Amygdala (tissue), 56 donors: ENCODE results near the gene ZNF627.
"Not testable (repeated sequence)": the region's sequence is repeated elsewhere in the genome, so short reads cannot be mapped to it uniquely, and the experiment has no call there.

Experiments
- DNase-seq, 56 donors: peaks; one replicate each; lab custom pipeline; 2025; lab: John Stamatoyannopoulos, UW

Gene ZNF627

DNA sequence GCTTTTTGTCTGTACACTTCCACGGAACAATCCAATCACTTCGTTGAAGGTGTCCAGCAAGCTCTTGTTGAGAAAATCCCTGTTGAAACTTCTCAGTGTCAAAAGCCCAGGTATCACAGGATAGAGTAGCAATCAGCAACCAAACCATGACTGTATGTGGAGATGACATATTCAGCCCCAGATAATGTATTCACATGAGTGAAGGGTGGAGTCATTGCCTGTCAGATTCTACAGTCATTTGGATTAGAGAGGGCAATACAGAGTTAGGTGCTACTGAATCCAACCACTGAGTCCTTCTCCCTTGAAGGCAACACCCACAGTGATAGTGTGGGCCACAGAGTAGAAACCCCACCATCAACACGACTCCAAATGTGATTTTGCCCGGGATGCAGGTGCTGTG lies 23.3 kb downstream of the ZNF627 start:
- no peak for DNase-seq

DNA sequence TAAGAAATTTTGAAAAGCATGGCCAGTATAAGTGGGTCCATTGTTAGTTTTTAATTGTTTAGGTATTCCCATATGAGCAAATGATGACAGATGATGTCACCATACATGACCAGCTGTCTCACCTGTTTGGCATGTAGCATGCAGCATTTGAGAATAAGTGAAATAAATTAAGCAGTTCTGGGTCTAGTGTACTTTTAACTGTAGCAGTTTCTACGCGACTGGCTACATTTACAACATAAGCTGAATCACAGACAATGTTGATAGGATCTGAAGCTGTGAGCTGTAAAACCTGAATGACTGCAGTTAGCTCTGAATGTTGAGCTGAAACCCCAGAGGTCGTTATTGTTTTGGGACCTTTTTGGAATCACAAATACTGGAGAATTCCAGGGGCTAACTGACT lies 25.1 kb downstream of the ZNF627 start:
- DNase-seq = not testable (repeated sequence)

DNA sequence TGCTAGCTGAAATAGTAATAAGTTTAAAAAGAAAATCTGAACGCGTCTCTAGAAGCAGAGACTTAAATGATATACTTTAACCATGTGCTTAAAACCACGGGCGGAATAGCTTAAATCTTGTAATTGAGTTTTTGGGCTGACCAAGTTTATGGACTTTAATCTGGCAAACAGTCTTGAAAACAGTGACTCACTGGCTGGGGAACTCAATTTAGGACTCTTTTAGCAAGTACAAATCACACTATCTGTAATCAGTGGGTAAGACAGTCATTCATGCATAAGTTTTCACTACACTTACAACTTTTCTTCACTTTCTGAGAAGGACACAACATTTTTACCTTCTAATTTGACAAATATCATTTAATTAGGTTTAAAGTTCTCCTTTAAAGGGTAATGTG lies 26.8 kb downstream of the ZNF627 start:
- DNase-seq = no peak

DNA sequence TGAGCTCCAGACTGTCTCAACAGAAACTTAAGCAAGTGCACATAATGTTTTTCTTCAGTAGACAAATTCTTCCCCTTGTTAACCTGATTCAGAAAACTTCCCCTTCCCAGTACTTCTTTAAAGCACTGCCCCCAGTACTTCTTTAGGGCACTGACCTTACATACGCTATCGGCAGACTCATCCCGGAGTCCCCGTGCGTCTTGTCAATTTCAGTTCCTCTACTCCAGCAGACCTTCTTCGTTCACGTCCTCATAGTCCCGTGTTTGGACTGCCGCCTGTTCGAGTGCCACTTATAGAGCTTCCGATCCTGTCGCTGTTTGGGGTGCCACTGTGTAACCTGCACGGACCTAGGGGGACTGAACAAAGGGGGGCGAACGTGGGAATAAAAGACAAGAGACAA lies 29.0 kb downstream of the ZNF627 start:
- peak in 10 of 56 donors; percentile 0 to 18 (median 6) for DNase-seq

DNA sequence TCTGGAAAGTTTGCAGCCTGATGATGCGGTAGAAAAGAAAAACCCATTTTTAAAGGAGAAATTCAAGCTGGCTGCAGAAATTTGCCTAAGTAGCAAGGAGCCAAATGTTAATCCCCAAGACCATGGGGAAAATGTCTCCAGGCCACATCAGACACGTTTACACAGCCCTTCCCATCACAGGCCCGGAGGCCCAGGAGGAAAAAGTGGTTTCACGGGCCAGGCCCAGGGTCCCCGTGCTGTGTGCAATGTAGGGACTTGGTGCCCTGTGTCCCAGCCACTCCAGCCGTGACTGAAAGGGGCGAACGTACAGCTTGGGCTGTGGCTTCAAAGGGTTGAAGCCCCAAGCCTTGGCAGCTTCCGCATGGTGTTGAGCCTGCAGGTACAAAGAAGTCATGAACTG lies 35.9 kb downstream of the ZNF627 start:
- DNase-seq = no peak

DNA sequence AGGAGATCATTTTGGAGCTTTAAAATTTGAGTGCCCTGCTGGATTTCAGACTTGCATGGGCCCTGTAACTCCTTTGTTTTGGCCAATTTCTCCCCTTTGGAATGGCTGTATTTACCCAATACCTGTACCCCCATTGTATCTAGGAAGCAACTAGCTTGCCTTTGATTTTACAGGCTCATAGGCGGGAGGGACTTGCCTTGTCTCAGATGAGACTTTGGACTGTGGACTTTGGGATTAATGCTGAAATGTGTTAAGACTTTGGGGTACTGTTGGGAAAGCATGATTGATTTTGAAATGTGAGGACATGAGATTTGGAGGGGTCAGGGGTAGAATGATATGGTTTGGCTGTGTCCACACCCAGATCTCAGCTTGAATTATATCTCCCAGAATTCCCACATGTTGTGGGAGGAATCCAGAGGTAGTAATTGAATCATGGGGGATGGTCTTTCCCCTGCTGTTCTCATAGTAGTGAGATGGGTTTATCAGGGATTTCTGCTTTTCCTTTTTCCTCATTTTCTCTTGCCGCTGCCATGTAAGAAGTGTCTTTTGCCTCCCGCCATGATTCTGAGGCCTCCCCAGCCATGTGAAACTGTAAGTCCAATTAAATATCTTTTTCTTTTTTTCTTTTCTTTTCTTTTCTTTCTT lies 36.9 kb downstream of the ZNF627 start:
- DNase-seq = not testable (repeated sequence)

DNA sequence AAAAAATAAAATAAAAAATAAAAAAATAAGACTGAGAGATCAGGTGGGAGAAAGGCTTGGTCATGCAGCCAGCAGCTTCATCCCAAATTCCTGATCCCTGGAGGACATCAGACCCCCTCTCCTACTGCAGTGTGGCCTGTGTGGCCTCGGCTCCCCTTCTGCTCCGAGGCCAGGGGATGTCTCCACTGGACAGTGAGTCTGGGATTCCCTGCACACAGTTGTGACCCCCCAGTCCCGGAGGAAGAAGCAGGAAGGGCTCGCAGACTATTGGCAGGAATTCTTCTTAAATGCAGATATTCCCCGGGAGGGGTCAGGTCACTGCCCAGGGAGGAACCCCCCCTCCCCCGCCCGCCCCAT lies 41.9 kb downstream of the ZNF627 start:
- no peak for DNase-seq

DNA sequence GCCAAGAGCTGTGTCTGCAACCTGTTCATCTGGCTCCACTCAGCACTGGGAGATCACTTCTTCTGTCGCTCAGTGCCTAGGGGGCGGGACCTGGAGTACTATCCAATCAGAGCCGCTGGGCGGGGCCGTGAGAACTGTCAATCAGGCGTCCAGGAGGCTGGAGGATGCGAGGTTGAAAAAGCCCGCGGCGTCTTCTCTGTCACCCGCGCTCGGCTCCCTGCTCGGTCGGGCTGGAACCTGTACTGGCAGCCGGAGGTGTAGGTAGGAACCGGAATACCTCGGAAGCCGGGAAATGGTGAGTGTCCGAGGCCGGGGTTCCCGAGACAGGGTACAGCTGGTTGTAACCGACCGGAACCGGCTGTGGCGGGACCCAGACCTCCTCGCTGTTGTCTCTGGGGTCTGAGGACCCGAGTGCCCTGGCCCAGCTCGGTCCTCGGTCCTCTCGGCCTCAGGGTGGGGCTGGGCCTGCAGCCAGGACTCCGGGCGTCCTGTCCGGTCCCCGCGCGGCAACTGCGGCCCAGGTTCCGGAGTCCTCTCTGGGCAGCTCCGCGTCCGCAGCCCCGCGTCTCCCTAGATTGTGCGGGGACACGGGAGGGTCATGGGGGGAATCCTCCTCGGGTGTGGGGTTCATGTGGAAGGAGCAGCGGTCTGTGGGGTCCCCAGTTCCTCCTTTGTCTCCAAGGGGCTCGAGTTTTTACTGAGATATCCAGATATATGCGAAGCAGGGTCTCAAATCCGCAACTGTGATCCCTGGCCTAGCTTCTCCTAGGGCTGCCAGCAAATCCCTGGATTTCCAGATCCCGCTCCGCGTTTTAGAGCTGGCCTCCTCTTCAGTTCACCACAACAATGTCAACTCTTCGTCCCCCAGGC lies 42.6 kb downstream of the ZNF627 start:
- DNase-seq = peak; percentile 17 to 97 (median 82)

DNA sequence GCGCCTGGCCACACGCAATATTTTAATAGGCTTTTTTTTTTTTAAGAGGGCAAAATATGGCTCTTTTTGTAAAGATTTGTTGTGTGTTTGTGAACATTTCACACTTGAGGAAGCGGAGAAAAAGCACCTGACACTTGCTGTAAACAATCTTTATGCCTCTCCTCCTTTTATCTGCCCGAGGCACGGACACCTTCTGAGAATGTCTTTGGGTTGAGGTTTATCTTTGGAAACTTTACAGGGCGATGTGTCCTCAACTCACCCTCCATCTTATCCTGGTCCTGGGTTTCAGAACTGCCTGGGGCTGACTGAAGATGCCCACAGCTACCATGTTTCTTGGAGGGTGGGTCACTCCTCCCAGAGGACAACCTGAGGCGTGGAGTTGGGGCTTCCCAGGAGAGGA lies 44.0 kb downstream of the ZNF627 start:
- no peak for DNase-seq

DNA sequence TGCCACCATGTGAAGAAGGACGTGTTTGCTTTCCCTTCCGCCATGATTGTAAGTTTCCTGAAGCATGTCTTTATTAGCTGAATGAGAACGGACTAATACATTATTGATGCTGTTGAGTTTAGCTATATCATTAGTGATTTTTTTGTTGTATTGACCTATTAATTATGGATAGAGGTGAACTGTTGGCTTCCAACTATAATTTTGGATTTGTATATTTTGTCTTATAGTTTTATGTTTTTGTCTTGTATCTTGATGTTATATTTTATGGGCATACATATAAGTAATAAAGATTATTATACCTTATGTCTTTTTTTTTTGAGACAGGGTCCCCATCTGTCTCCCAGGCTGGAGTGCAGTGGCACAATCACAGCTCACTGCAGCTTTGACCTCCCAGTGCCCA lies 45.6 kb downstream of the ZNF627 start:
- DNase-seq = no peak

DNA sequence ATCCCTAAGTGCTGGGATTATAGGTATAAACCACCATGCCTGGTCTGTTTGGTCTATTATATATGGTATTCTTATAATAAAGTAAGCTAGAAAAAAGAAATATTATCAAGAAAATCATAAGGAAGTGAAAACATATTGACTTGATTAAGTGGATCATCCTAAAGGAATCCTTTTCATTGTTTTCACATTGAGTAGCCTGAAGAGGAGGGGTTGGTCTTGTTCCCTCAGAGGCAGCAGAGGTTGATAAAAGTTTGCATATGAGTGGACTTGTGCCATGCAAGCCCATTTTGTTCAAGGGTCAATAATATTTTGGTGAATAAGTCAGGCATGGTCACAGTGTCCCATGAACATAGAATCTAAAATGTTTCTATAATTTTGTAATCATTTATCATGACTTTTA lies 52.7 kb downstream of the ZNF627 start:
- no peak for DNase-seq

DNA sequence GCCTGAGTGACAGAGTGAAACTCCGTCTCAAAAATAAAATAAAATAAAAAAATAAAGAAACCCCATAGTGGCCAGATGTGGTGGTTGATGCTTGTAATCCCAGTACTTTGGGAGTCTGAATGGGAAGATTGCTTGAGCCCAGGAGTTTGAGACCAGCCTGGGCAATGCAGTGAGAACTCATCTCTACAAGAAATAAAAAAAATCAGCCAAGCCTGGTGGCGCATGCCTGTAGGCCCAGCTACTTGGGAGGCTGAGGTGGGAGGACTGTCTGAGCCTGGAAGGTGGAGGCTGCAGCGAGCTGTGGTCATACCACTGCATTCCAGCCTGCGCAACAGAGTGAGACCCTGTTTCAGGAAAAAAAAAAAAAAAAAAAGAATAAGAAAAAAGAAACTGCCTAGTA lies 53.8 kb downstream of the ZNF627 start:
- no peak for DNase-seq

DNA sequence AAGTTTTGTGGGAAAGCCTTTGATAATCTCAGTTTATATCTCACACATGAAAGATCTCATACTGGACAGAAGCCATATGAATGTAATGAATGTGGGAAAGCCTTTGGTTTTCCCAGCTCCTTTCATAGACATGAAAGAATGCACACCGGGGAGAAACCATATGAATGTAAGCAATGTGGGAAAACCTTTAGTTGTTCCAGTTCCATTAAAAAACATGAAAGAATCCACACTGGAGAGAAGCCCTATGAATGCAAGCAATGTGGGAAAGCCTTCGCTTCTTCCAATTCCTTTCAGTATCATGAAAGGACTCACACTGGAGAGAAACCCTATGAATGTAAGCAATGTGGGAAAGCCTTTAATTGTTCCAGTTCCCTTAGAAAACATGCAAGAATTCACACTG lies 54.8 kb downstream of the ZNF627 start:
- no peak for DNase-seq

DNA sequence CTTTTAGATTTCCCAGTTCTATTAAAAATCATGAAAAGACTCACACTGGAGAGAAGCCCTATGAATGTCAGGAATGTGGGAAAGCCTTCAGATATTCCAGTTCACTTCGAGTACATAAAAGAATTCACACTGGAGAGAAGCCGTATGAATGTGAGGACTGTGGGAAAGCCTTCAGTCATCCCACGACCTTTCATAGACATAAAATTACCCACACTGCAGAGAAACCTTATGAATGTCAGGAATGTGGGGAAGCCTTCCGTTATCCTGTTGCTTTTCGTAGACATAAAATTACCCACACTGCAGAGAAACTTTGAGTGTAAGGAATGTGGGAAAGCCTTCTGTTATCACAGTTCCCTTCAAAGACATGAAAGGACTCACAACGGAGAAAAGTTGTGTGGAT lies 55.2 kb downstream of the ZNF627 start:
- DNase-seq = no peak

DNA sequence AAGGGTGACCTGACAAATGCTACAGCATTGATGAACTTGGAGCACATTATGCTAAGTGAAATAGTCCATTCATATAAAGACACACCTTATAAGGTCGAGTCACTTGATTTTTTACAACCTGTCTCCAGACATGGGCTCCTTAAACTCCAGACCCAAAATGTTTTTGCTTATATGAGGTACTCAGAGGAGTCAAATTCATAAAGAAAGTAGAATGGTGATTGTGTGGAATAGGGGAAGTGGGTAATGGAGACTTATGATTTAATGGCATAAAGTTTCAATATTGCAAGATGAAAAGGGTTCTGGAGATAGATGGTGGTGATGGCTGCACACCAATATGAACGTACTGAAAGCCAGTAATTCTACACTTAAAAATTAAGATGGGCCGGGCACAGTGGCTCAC lies 59.3 kb downstream of the ZNF627 start:
- no peak for DNase-seq

DNA sequence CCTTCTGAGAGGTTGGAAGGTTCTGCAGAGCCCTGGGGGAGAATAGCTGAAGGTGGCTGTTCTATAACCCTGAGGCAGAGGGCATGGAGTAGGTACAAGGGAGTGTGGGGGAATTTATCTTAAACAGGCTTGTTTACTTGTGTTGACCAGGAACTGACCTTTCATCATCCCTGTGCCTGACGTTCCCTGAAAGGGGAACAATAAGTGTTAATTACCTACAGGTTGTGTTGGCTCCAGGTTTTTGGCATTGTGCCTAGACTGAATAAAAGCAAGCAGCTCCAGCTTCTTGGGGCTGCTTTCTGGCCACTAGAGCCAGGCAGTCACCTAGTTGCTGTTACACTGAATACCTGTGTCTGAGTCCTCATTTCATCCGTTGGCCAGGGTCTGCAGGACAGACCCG lies 60.0 kb downstream of the ZNF627 start:
- no peak for DNase-seq

DNA sequence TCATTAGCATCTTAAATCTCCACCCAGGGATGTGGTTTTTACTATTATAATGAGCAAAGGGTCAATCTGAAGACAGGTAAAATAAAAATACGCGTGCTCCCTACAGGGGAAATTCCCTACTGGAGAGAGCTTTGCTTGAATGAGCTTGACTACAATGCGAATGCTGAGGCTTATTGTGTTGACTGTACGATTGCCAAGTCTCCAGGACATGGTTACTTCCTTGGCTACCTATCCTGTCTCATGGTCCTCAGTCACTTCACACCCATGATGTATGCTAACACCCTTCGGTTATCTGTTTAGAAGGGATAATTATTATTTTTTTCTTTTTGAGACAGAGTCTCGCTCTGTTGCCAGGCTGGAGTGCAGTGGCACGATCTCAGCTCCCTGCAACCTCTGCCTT lies 61.7 kb downstream of the ZNF627 start:
- DNase-seq = no peak

DNA sequence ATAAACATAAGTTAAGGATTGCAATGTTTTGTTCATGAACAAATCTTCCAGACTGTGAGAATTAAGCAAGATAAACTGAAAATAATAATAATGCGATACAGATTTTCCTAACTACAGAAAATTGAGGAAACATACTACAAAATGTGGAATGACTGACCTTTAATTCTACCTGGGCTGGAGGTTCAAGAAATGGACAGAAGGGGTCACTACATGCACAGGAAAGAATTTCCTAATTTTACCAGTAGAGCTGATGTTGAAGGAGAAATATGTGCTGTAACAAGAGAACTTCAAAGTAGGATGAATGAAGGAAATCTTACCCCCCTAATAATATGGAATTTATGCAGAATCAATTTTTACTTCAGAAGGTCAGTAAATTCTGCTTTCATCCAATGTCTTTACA lies 62.3 kb downstream of the ZNF627 start:
- no peak for DNase-seq

DNA sequence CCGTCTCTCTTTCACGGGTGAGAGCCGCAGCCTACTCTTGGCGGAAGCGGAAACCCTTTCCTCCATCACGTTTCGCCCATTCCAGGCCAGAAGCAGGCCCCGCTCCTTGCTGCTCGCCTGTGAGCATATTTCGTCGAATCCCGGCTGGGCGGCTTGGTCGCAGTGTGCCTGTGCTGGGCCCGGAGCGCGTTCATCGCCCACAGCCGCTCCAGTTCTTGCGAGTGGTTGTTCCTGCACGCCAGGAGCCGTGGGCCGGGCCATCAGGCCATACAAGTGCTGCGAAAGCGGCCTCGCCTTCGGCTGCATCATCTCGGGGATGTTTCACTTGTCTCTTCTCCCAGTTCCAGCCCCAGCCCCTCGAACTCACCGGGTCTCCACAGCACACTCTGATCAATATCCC lies 65.0 kb downstream of the ZNF627 start:
- no peak for DNase-seq

DNA sequence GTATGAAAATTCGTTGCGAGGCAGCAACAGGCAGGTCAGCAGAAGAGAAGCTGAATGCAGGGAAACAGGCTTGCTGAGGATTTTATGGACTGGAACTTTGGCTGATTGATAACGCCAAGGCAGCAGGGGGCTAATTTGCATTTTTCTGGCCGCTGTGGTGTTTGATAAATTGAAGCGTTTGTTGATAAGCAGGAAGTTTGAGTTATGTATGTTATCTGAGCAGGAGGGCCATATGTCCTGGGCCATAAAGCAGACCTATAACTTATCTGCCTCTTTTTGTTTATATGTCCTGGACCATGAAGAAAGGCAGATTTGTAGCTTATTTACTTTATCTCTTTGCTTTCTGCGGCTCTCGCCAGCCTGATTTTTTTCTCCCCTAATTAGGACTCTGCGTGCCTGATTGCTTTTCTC lies 65.9 kb downstream of the ZNF627 start:
- DNase-seq = no peak
